Measurements from ENCODE around the gene ZBTB32.
A peak's percentile ranks its signal among the peaks of the same experiment; 100 is the strongest.

ZBTB32 gene

DNA sequence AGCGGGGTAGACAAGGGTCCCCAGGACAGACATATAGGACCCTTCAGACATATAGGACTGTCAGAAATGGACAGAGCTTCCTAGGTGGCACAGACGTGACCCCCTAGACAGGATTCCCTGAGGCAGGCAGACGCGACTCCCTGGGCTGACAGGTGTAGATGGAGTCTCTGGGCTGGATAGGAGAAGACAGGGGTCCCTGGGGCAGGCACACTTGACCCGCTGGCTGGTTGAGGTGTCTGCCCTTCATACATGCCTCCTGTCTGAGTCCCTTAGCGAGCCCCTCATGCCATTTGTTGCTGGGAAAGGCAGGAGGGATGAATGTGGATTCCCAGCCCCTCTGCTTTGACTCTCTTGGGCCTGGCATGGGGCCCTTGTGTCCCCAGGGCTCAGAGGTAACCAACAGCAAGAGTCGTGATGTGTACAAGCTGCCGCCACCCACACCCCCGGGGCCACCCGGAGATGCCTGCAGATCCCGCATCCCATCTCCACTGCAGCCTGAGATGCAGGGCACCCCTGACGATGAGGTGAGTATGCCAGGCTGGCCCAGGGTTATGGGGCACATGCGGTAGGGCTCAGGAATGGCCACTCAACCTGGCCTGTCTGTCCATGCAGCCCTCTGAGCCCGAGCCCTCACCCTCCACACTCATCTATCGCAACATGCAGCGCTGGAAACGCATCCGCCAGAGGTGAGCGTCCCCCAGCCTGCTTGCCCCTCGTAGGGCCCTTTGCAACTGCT, 49.4 kb downstream of the ZBTB32 start:
- DNase-seq, result no peak

DNA sequence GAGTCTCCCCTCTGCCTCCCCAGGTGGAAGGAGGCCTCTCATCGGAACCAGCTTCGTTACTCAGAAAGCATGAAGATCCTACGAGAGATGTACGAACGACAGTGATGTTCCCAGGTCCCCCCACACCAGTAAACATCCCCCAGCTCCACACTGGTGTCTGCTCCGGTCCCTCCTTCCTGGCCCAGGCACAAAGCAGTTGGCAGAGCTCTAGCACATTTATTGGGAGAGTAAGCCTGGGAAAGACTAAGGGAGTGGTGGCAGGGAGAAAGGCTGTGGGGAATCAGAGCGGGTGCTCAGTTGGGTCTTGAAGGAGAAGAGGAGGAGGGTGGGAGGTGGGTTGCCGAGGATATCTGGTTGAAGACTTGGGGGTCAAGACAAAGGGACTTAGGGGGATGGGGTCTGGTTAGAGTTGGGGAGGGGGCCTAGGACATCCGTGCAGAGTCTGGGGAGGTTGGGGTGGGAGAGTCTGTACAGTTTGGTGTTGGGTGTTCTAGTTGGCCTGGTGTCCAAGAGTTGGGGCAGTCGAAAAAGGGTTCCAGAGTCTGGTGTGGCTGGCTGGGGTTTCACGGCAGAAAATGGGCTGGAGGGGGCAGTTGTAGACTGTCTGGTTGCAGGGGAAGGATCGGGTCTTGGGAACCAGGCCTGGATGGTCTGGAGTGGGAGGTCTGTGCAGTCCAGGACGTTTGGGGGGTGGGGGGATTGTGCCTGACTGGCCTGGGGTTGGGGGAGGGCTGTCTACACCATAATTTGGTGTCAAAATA, 50.2 kb downstream of the ZBTB32 start:
- DNase-seq, result no peak

DNA sequence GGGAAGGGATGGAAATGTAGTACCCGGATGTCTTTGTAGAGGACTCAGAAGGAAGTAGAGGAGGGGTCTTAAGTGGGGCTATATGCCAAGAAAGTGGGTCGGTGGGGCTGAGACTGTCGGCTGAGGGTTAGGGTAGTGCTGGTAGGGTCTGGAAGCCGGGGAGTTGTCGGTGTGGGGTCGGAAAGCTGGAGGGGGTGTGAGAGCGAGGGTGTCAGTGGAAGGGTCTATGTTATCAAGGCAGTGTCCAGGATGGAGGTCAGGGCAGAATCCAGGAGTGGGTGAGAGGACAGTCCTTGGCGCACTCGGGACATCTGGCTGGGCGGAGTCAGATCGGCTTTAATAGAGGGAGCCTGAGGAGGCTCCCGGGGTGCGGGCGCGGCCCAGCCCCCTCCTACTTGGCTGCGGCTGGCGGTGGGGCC, 50.8 kb downstream of the ZBTB32 start:
- no peak for DNase-seq

DNA sequence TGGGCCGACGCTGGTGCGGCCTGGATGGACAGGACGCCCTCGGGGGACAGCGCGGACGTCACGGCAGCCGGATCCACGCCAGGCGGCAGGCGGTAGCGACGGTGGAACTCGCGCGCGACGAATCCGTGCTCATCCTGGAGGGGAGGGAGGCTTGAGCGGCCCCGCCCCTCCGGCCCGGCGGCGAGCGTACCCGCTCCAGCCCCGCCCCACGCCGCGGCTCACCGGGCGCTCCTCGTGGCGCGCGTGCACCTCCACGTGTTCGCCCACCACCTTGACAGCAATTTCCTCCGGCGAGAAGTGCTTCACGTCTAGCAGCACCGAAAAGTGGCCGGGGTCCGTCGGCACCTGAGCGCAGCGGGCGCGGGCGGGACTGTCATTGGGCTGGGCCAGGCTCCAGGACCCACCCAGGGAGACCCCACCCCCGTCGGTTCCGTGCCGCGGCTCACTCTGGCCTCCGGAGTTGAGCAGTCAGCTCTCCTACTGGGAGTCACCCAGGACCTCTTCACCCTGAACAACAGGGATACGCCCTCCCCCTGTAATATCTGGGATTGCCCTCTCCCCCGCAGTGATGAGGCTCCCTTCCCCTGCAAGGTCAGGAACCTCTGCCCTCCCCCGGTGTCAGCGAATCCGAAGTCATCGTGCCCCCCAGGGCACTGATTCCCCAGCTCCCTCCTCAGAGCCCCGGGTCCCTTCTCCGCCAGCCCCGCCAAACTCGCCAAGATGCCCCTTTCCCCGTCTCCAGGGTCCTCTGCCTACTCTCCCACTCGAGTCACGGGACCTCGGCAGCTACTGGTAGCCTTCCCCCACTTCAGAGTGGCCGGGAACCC, 51.4 kb downstream of the ZBTB32 start:
- no peak for DNase-seq

DNA sequence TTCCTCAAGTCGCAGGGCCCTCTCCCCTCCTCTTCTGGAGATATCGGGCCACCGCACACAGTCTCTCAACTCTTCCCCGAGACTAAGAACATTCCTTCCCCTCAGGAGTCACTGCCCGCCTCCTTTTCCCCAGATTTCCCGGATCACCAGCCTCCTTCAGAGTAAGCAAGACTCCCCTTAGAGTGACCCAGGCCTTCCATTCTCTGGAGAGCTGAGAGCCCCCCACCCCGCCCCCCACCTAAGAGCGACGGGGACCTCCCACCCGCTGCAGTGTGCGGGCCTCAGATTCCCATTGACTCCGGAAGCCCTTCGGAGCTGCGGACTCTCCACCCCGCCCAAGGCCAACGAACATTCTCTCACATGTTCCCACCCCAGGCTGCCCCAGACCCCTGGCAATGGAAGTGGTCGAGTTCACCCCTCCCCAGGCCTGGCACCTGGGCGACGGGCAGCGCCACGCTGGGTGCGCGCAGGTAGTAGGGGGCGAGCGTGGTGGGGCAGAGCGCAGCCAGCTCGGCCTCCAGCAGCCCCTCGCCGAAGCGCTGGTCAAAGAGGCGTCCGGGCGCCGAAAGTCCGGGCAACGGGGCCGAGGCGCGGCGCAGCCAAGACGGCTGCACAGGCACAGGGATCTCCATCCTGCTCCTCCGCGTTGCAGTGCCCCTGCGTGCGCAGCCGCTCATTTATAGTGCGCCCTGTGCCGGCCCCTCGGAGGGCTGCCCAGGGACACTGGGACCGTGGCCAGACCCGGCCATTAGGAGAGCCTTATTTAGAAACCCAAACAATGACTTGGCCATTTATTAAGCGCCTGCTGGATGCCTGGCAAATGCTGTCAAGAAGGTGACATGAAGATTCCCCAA, 52.2 kb downstream of the ZBTB32 start, which contains the start of gene HSPB6:
HSPB6 (minus strand) TSS at position 653 of the 854 bp plus-strand sequence; CDS start at position 632, 21 bp downstream.
- DNase-seq, result no peak

DNA sequence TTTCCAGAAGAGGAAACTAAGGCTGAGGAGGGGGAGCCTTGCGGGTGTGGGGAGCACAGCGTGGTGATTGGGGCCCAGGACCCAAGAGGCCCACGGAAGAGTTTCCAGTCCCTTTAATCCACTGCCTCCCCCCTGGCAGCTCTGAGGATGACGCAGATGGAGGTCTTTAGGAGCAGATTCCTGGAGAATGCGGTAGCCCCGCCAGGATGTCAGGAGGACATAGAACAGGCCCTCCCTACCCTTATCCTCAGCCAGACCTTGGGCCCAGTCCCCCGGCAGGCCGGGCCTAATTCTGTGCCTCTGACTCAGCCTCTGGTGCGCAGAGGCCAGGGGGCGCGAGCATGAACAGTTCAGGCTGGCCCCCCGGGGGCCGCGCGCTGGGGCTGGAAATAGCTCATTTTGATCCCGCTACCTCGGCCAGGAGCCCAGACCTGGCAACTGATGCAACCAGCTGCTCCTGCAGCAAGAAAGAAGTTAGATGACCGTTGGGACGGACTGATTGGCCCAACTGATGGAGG, 52.9 kb downstream of the ZBTB32 start:
- no peak for DNase-seq

DNA sequence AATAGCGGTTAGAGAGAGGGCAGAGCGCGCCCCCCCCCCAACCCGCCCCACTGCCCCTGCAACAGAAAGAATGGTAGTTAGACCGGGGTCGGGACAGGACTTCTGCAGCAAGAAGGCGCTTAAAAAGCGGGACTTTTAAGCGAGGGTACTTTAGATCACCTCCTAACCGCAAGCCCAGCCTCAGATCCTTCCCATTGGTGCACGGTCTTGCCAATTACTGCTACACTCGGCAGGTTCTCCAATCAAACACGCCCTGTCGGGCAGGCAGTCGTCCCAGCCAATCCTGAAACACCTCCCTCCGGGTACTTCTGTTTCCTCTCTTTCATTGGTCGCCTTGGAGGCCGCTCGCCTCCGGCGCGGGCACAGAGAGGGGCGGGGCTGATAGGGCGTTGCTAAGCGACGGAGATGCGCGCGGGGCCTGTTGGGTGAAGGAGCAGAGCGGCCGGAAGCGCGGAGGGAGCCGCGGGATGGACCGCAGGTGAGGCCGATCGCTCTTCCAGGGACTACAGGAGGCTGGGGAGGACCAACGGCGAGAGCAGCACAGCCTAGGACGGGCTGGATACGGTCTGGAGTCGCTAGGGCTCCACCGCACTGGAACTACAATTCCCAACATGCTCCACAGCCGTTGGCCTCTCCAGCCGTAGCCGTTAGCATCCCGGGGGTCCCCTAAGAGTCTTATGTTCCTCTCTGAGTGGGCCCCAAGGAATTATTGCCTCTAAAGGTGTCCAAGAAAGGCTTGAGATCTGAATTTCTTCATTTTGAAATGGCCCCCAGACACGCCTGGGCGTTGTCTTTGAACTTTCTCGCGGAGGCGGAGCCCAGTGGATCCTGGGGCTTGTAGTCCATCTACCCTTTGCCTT, 53.6 kb downstream of the ZBTB32 start, which contains the start of gene PROSER3:
PROSER3 (plus strand) TSS at position 428 of the 860 bp plus-strand sequence; CDS start at position 468, 40 bp downstream.
- DNase-seq, result peak; percentile 60

DNA sequence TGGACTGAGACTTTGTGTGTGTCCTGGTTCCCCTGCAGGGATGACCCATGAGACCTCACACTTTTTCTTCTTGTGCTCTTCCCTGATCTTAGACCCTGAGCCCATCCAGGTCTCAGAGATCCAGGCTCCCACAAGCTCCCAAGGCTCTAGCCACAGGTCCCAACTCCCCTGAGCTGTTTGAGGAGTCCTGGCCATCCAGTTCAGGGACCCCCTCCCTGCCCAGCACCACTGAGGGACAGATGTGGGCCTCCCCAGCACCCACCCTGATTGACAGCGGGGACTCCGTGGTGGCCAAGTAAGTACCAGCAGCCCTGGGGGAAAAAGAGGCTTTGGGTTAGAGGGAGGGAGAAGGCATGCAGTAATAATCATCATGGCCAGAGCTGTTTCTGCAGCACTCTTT, 55.3 kb downstream of the ZBTB32 start:
- no peak for DNase-seq

DNA sequence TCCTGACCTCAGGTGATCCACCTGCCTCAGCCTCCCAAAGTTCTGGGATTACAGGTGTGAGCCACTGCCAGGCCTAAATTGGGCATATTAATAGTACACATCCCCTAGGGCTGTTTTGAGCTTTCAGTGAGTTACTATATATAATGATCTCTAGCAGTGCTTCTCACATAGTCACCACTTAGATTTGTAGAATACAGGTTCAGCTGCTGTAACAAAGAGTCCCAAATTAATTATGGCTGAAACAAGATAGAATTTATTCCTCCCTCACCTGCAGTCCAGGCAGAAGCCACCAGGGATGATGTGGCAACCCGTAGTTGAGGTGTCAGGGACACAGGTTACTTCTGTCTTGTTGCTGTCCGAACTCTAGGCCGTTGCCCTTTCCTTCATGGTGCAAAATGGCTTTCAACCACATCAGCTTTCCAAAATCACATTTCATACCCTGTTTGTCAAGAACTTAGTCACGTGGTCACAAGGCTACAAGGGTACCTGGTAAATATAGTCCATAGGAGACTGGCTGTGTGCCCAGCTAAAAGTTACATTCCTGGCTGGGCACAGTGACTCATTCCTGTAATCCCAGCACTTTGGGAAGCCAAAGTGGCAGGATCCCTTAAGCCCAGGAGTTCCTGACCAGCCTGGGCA, 56.5 kb downstream of the ZBTB32 start:
- no peak for DNase-seq

DNA sequence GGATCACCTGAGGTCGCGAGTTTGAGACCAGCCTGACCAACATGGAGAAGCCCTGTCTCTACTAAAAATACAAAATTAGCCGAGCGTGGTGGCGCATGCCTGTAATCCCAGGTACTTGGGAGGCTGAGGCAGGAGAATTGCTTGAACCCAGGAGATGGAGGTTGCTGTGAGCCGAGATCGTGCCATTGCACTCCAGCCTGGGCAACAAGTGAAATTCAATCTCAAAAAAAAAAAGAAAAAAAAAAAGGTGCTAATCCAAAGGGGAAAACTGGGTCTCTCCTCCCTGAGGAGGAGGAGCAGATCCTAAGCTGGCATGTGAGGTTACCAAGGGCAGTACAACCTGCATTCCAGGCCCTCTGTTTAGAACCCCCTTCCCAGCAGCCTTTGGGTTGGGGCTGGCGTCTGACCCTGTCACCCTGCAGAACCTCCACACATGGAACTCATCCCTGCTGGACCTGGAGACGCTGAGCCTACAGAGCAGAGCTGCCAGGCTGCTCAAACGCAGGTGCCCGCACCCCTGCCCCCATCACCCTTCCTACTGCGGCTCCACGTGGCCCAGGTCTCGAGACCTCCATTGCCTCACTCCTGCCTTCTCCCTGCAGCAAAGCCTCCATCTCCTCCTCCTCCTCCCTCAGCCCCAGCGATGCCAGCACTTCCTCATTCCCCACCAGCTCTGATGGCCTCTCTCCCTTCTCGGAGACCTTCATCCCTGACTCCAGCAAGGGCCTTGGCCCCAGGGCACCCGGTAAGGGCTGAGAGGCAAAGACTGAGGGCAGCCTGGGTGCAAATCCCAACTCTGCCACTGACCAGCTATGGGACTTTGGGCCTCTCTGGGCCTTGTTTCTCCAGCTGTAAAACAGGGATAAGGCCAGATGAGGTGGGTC, 60.3 kb downstream of the ZBTB32 start:
- no peak for DNase-seq
